ENCODE results near the gene GPR83.
"Not testable (repeated sequence)": the region's sequence is repeated elsewhere in the genome, so short reads cannot be mapped to it uniquely, and the experiment has no call there.

GPR83 gene

DNA sequence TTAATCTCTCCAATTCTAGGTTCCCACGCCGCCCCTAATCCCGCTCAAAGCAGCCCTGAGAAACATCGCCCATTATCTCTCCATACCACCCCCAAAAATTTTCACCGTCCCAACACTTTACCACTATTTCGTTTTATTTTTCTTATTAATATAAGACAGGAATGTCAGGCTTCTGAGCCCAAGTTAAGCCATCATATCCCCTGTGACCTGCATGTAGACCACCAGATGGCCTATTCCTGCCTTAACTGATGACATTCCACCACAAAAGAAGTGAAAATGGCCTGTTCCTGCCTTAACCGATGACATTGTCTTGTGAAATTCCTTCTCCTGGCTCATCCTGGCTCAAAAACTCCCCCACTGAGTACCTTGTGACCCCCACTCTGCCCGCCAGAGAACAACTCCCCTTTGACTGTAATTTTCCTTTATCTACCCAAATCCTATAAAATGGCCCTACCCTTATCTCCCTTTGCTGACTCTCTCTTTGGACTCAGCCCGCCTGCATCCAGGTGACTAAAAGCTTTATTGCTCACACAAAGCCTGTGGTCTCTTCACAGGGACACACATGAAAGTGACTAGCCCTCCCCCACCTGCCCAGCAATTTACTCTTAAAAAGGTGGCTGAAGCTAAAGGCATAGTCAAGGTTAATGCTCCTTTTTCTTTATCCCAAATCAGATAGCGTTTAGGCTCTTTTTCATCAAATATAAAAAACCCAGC is 50.2 kb downstream of the GPR83 start:
- not testable (repeated sequence) for FAIRE-seq

DNA sequence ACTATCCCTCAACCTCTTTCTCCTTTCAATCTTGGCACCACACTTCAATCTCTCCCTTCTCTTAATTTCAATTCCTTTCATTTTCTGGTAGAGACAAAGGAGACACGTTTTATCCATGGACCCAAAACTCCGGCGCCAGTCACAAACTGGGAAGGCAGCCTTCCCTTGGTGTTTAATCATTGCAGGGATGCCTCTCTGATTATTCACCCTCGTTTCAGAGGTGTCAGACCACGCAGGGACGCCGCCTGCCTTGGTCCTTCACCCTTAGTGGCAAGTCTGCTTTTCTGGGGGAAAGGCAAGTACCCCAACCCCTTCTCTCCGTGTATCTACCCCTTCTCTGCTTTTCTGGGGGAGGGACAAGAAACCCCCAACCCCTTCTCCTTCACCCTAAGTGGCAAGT is 54.9 kb downstream of the GPR83 start:
- FAIRE-seq: not testable (repeated sequence)

DNA sequence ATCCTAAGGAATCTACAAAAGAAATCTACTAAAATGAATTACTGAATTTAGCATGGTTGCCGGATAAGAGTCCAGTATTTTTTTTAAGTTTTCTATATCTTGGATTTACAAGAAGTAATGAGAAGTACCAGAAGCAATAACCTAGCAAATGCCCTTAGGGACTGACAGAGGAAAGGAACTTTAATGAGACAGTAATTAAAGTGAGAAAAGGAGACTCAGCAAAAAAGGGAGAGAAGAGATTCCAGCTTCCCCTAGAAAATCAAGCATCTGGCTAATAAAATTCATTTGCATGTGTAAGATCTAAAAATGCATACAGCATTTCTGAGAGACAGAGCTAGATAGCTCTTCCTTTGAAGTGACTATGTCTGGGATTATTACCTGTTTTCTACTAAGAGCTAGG is 57.7 kb downstream of the GPR83 start:
- no peak for FAIRE-seq

DNA sequence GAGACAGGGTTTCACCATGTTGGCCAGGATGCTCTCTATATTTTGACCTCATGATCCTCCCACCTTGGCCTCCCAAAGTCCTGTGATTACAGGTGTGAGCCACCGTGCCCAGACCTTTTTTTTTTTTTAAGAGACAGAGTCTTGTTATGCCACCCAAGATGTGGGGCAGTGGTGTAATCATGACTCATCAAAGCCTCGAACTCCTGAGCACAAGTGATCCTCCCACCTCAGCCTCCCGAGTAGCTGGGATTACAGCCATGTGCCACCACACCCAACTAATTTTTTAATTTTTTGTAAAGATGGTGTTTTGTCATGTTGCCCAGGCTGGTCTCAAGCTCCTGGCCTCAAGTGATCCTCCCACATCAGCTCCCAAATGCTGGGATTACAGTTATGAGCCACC is 59.0 kb downstream of the GPR83 start:
- FAIRE-seq: no peak

DNA sequence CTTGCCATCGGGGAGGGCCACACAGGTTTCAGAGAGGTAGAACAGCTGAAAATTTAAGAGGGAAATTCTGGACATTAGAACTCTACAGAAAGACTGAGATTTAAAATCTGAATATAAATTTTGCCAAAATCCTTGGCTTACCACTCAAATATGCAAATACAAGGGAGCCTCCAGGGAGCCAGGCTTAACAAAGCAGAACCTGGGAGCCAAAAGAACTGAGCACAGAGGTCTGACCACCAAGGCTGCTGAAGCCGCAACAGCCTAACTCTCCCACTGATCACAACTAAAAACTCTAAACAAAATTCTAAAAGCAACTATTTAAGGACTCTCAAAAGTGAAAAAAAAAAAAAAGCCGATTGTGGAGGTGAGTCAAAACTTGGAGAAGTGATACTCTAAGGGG is 62.6 kb downstream of the GPR83 start:
- FAIRE-seq: no peak

DNA sequence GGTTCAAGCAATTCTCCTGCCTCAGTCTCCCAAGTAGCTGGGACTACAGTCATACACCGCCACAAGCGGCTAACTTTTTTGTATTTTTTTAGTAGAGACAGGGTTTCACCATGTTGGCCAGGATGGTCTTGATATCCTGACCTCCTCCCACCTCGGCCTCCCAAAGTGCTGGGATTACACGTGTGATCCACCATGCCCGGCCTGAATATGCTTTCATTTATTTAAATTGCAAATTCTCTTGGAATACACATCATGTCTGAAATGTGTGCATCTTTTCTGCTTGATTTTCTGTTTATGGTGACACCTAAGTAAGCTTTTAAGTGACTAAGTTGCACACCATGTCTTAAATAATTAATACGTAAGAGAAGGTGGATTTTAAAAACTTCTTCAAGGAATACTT is 65.2 kb downstream of the GPR83 start:
- FAIRE-seq: no peak

DNA sequence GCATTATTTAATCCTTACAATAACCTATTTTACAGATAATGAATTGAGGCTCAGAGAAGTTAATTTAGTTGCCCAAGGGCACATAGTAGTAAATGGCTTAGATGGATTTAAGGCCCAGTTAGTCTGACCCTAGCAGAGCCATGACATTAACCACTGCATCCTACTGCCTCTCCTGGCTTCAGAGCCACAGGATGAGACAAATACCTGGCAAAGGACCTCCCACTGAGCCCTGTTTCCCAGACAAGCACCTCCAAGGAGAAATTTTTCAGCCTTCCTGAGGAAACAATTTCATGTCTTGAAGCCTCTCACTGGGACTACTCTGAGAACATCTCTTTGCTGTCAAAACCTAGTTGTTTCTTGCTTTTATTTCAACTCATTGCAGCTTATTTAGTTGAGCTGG is 68.4 kb downstream of the GPR83 start:
- no peak for FAIRE-seq

DNA sequence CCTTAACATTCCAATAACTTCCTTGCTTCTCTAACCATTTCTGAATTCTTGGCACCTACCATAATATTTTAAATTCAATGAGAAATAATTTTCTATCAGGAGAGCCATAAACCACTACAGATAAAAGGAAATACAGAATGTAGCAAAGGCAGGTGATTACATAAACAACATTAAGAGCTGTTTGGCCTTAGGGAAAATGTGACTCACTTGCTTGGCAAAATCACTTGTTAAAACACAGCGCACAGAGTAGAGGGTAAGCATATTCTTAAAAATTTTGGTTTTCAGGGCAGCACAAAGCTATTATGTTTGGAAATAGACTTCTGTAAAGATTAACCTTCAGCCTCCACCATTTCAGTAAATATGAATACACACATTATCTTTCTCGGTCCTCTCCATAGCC is 70.4 kb downstream of the GPR83 start:
- no peak for FAIRE-seq

DNA sequence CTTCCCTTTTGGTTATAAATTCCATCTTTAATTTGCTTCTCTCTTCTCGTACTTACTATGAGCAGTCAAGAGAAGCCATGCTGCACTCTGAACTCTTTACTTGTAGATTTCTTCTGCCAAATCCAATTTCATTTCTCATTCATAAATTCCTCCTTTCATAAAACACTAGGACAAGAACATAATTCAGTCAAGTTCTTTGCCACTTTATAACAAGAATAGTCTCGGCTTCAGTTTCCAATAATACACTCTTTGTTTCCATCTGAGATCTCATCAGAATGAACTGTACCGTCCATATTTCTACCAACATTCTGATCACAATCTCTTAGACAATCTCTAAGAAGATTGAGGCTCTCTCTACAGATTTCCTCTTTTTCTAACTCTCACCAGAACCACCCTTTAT is 71.7 kb downstream of the GPR83 start:
- FAIRE-seq: no peak

DNA sequence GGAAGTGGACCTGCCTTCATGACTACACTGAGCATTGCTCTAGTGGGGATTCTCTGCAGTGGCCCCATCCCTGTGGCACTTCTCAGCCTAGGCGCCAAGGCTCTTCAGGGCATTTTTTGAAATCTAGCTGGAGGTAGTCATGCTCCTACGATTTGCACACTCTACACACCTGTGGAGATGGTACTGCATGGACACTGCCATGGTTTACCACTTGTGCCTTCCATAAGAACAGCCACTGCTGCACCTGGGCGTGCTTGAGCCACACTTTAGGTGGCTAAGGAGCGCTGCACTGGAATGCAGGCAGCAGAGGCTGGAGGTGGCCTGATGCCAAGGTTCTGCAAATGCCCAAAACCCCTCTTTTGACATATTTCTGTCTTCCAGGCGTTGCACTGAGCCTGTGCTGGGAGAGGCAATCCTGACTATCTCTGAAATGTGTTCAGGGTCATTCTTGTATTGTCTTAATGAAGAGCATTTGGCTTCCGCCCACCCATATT is 72.6 kb downstream of the GPR83 start:
- FAIRE-seq: no peak
